ENCODE measurements around the gene ATP5MG. TPM values are rescaled to one million over a fixed set of nuclear protein-coding genes. Genes with fewer than 3 reads are reported as not detected.

The ATP5MG gene
- total and polyA plus RNA-seq, 10 of the 15 experiments (the other 5 are each of a cell fraction or from before 2014, with no cell fraction given) = 211 to 2,276 (median 633) TPM

DNA sequence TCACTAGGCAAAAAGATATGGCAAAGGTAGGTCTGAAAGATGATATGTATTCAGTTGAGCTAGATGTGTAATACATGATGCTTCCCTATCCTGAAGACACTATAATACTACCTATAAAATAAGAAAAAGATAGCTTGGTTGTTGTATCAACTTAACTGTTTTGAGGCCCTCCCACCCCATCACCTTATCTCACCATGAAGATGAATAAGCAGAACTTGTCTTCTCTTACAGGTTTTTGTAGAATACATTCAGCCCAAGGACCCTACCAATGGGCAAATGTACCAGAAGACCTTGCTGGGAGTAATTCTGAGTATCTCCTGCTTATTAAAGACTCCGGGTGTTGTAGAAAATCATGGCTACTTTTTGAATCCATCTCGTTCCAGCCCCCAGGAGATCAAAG lies 28.1 kb upstream of the ATP5MG start:
- ChIA-PET POLR2A (interaction anchor here (1.2 kb wide), 1 partner anchor 14 kb away, joined by 3 read pairs; the partner anchor contains the start of gene UBE4A), CTCF (interaction anchor here (0.8 to 2.1 kb wide), 6 partner anchors 8 to 201 kb away, joined by 3 to 10 read pairs (median 4); no protein-coding TSS in a partner anchor), SMC1A (ENCODE audit: uncharacterized antibody, unreplicated experiment) (interaction anchor here (1.0 to 1.8 kb wide), 2 partner anchors 11 to 112 kb away, joined by 3 to 7 read pairs; no protein-coding TSS in a partner anchor), RAD21 (ENCODE audit: unreplicated experiment) (interaction anchor here (0.7 kb wide), 1 partner anchor 220 kb away, joined by 3 read pairs; no protein-coding TSS in a partner anchor)
- BruUV-seq (replicated peaks) = TSS peak; percentile 27
- H3K27me3 ChIP-seq (replicated peaks in 1 of 2; ENCODE audit: control insufficient read depth in 2 of 2, insufficient read depth in 2 of 2, low read length in 1 of 2) = no peaks in the 10 kb centered on the region
- H3K4me3 ChIP-seq = no peak overlapping the region
- H3K9ac ChIP-seq (ENCODE audit: control insufficient read depth, insufficient read depth, low read length) = no peak overlapping the region
- FAIRE-seq (no peak), ATAC-seq (no peak), DNase-seq (ENCODE audit: low read depth, low spot score) (no peak)
- in situ Hi-C loops (cut with MboI) = no loop called here
- no peak overlapping the region for H3K27ac ChIP-seq (ENCODE audit: control insufficient read depth, insufficient read depth)
- H4K20me1 ChIP-seq (ENCODE audit: control insufficient read depth, insufficient read depth) = no peaks in the 10 kb centered on the region
- WGBS (ENCODE audit: insufficient coverage, insufficient replicate concordance, low lambda C conversion rate, missing lambda C conversion rate) = 97% methylated on average over 2 of the region's 2 CpGs
- no peak overlapping the region for H3K4me2 ChIP-seq (ENCODE audit: control insufficient read depth, insufficient read depth)
- peaks cover 12 to 27% of the 10 kb centered on the region in 2 experiments for H3K36me3 ChIP-seq (ENCODE audit: control insufficient read depth in 2 of 2, insufficient read depth in 2 of 2, low read length in 1 of 2)
- no peaks in the 10 kb centered on the region for H3K9me3 ChIP-seq (replicated peaks; ENCODE audit: control insufficient read depth, insufficient read depth, low read length)
- no peaks in the 10 kb centered on the region for H3K79me2 ChIP-seq (ENCODE audit: control insufficient read depth, insufficient read depth, low read length)
- no peak for TF ChIP-seq POLR2AphosphoS5 (IDR thresholded peaks at IDR 0.05; ENCODE audit: low read length)
- TF ChIP-seq NR2F1 (conservative IDR thresholded peaks at IDR 0.05) = no peak
- no peak for TF ChIP-seq ZBTB33 (IDR thresholded peaks at IDR 0.05)
- TF ChIP-seq EGR1 (IDR thresholded peaks at IDR 0.05; ENCODE audit: borderline replicate concordance in 1 of 2, low read depth in 2 of 2, low read length in 2 of 2) = no peak
- TF ChIP-seq, protein P1, sequence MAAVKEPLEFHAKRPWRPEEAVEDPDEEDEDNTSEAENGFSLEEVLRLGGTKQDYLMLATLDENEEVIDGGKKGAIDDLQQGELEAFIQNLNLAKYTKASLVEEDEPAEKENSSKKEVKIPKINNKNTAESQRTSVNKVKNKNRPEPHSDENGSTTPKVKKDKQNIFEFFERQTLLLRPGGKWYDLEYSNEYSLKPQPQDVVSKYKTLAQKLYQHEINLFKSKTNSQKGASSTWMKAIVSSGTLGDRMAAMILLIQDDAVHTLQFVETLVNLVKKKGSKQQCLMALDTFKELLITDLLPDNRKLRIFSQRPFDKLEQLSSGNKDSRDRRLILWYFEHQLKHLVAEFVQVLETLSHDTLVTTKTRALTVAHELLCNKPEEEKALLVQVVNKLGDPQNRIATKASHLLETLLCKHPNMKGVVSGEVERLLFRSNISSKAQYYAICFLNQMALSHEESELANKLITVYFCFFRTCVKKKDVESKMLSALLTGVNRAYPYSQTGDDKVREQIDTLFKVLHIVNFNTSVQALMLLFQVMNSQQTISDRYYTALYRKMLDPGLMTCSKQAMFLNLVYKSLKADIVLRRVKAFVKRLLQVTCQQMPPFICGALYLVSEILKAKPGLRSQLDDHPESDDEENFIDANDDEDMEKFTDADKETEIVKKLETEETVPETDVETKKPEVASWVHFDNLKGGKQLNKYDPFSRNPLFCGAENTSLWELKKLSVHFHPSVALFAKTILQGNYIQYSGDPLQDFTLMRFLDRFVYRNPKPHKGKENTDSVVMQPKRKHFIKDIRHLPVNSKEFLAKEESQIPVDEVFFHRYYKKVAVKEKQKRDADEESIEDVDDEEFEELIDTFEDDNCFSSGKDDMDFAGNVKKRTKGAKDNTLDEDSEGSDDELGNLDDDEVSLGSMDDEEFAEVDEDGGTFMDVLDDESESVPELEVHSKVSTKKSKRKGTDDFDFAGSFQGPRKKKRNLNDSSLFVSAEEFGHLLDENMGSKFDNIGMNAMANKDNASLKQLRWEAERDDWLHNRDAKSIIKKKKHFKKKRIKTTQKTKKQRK (IDR thresholded peaks at IDR 0.05; ENCODE audit: low read depth, low read length) = no peak
- no peak for TF ChIP-seq HDAC2 (IDR thresholded peaks at IDR 0.05)
- TF ChIP-seq BACH1 (IDR thresholded peaks at IDR 0.05; ENCODE audit: borderline replicate concordance) = no peak
- TF ChIP-seq DPF2 (IDR thresholded peaks at IDR 0.05) = no peak
- TF ChIP-seq SMAD5 (IDR thresholded peaks at IDR 0.05; ENCODE audit: low read depth) = no peak
- no peak for TF ChIP-seq CREM (IDR thresholded peaks at IDR 0.05; ENCODE audit: low read depth)
- TF ChIP-seq, protein P2, sequence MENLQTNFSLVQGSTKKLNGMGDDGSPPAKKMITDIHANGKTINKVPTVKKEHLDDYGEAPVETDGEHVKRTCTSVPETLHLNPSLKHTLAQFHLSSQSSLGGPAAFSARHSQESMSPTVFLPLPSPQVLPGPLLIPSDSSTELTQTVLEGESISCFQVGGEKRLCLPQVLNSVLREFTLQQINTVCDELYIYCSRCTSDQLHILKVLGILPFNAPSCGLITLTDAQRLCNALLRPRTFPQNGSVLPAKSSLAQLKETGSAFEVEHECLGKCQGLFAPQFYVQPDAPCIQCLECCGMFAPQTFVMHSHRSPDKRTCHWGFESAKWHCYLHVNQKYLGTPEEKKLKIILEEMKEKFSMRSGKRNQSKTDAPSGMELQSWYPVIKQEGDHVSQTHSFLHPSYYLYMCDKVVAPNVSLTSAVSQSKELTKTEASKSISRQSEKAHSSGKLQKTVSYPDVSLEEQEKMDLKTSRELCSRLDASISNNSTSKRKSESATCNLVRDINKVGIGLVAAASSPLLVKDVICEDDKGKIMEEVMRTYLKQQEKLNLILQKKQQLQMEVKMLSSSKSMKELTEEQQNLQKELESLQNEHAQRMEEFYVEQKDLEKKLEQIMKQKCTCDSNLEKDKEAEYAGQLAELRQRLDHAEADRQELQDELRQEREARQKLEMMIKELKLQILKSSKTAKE (IDR thresholded peaks at IDR 0.05; ENCODE audit: low read depth, poor library complexity, severe bottlenecking) = no peak
- TF ChIP-seq MXI1 (IDR thresholded peaks at IDR 0.05; ENCODE audit: low read depth, low read length) = no peak
- TF ChIP-seq FOXM1 (IDR thresholded peaks at IDR 0.05; ENCODE audit: low read depth, low read length) = no peak
- no peak for TF ChIP-seq NFYB (IDR thresholded peaks at IDR 0.05; ENCODE audit: insufficient read depth, low read depth, low read length)
- TF ChIP-seq GABPA (IDR thresholded peaks at IDR 0.05; ENCODE audit: low read depth) = no peak
- intact Hi-C loops (cut with micrococcal nuclease; ENCODE audit: unreplicated experiment) = no loop called here
- no peak overlapping the region for H2AFZ ChIP-seq (ENCODE audit: control insufficient read depth, low read depth, low read length)
- H3K4me1 ChIP-seq (ENCODE audit: control insufficient read depth, insufficient read depth, low read length) = no peaks in the 10 kb centered on the region

All from GM12878 (cell line).